Measurements from ENCODE around the gene CBARP.

DNA sequence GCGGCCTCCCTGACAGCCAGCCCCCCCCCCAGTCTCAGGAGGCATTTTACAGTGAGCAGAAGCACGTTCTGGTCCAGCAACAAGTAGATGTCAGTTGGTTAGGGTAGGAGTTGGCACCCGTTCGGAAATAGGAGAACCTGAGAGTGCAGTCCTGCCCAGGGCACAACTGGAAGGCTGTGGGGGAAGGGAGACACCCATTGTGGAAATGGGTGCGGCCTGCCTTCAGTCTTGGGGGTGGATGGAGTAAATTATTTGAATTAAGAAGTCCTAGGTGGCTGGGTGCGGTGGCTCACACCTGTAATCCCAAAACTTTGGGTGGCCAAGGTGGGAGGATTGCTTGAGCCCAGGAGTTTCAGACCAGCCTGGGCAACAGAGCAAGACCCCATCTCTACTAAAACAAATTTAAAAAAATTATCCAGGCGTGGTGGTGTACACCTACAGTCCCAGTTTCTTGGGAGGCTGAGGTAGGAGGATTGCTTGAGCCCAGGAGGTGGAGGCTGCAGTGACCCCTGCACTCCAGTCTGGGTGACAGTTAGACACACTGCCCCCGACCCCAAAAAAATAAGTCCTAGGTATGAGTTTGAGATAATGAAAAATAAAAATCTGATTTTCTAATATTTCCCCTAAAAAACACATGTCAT lies 32.5 kb upstream of the CBARP start:
- TF ChIP-seq, protein P1, sequence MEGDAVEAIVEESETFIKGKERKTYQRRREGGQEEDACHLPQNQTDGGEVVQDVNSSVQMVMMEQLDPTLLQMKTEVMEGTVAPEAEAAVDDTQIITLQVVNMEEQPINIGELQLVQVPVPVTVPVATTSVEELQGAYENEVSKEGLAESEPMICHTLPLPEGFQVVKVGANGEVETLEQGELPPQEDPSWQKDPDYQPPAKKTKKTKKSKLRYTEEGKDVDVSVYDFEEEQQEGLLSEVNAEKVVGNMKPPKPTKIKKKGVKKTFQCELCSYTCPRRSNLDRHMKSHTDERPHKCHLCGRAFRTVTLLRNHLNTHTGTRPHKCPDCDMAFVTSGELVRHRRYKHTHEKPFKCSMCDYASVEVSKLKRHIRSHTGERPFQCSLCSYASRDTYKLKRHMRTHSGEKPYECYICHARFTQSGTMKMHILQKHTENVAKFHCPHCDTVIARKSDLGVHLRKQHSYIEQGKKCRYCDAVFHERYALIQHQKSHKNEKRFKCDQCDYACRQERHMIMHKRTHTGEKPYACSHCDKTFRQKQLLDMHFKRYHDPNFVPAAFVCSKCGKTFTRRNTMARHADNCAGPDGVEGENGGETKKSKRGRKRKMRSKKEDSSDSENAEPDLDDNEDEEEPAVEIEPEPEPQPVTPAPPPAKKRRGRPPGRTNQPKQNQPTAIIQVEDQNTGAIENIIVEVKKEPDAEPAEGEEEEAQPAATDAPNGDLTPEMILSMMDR (IDR thresholded peaks at IDR 0.05; ENCODE audit: insufficient read depth, low read length, poor library complexity, severe bottlenecking) = no peak
- no peak for TF ChIP-seq EZH2phosphoT487 (conservative IDR thresholded peaks at IDR 0.05; ENCODE audit: low read length)

Measured in SU-DHL-6 (cell line).